Neural cell (in vitro differentiated cells): Measurements from ENCODE around the gene SYCP2. TPM values are rescaled to one million over a fixed set of nuclear protein-coding genes. Genes with fewer than 3 reads are reported as not detected.
A peak's percentile ranks its signal among the peaks of the same experiment; 100 is the strongest.

Source experiments
- H2AFZ ChIP-seq: fragments of 200-600, 300-800 bp; sonication (generic), shearing (Covaris generic); 2 replicates; pipeline ENCODE4 v1.6.0; 2014; ENCODE audit warnings: low read depth, mild to moderate bottlenecking, antibody characterized with exemption, low read length, moderate library complexity
- H3F3A ChIP-seq: fragments of 200-600 bp; shearing (Covaris generic); 2 replicates; pipeline ENCODE4 v1.6.1; 2016; ENCODE audit warnings: mild to moderate bottlenecking, moderate library complexity, mixed read lengths, antibody characterized with exemption, low read length; ENCODE audit not compliant: insufficient read depth, poor library complexity, severe bottlenecking
- H3K27ac ChIP-seq: fragments of 200-600, 300-800 bp; sonication (generic), shearing (Covaris generic); 2 replicates; pipeline ENCODE4 v1.5.1; 2014; ENCODE audit warnings: mild to moderate bottlenecking, low read length, moderate library complexity
- H3K27me3 ChIP-seq: fragments of 300-800, 200-600 bp; sonication (generic), shearing (Covaris generic); 2 replicates; pipeline ENCODE4 v1.6.0; 2014; ENCODE audit warnings: mild to moderate bottlenecking, low read depth, low read length, moderate library complexity; ENCODE audit not compliant: insufficient read depth
- H3K36me3 ChIP-seq: fragments of 300-800, 200-600 bp; sonication (generic), shearing (Covaris generic); 2 replicates; pipeline ENCODE4 v1.5.1; 2014; ENCODE audit warnings: mild to moderate bottlenecking, antibody characterized with exemption, low read length, moderate library complexity; ENCODE audit not compliant: insufficient read depth
- H3K4me2 ChIP-seq: fragments of 300-800, 200-600 bp; sonication (generic), shearing (Covaris generic); 2 replicates; pipeline ENCODE4 v1.6.0; 2014; ENCODE audit warnings: mild to moderate bottlenecking, low read length
- H3K4me3 ChIP-seq: fragments of 300-800, 200-600 bp; sonication (generic), shearing (Covaris generic); 2 replicates; pipeline ENCODE4 v1.5.1; 2014; ENCODE audit warnings: mild to moderate bottlenecking, low read length, moderate library complexity
- H3K79me2 ChIP-seq: fragments of 200-600 bp; shearing (Covaris generic); replicated peaks from 2 replicates; pipeline ENCODE4 v1.6.0; 2014; ENCODE audit warnings: mild to moderate bottlenecking, low read length, moderate library complexity; ENCODE audit not compliant: insufficient read depth
- H3K9ac ChIP-seq: fragments of 300-800, 200-600 bp; sonication (generic), shearing (Covaris generic); 2 replicates; pipeline ENCODE4 v1.6.1; 2016; ENCODE audit warnings: mild to moderate bottlenecking, low read length, mixed read lengths
- H3K9me2 ChIP-seq: fragments of 200-600 bp; shearing (Covaris generic); 2 replicates; pipeline ENCODE4 v1.6.1; 2016; ENCODE audit warnings: mild to moderate bottlenecking, low read length, mixed read lengths; ENCODE audit not compliant: insufficient read depth
- H3K9me3 ChIP-seq: fragments of 200-600, 300-800 bp; sonication (generic), shearing (Covaris generic); 2 replicates; pipeline ENCODE4 v1.6.1; 2016; ENCODE audit warnings: mild to moderate bottlenecking, mixed run types, low read length, moderate library complexity, mixed read lengths
- H4K20me1 ChIP-seq: fragments of 200-600 bp; shearing (Covaris generic); 2 replicates; pipeline ENCODE4 v1.6.1; 2016; ENCODE audit warnings: mild to moderate bottlenecking, mixed run types; ENCODE audit not compliant: insufficient read depth
- CTCF ChIP-seq: fragments of 450-650 bp; IDR thresholded peaks from 2 replicates; pipeline ENCODE4 v1.5.1; 2014; ENCODE audit warnings: antibody characterized with exemption, mild to moderate bottlenecking, moderate library complexity; ENCODE audit not compliant: poor library complexity, severe bottlenecking
- EP300 ChIP-seq: fragments of 450-650 bp; conservative IDR thresholded peaks from 2 replicates; pipeline ENCODE4 v1.6.1; 2014; ENCODE audit warnings: antibody characterized with exemption, mild to moderate bottlenecking, moderate library complexity; ENCODE audit not compliant: poor library complexity, severe bottlenecking
- EZH2 ChIP-seq: fragments of 200-600, 300-800 bp; shearing (Covaris generic), sonication (generic); IDR thresholded peaks from 2 replicates; pipeline ENCODE4 v1.6.1; 2014; ENCODE audit warnings: antibody characterized with exemption, low read length, borderline replicate concordance, mild to moderate bottlenecking; ENCODE audit not compliant: insufficient read depth, poor library complexity, severe bottlenecking
- MXI1 ChIP-seq: fragments of 450-650 bp; conservative IDR thresholded peaks from 2 replicates; pipeline ENCODE4 v1.6.1; 2014; ENCODE audit warnings: antibody characterized with exemption, mild to moderate bottlenecking; ENCODE audit not compliant: poor library complexity, severe bottlenecking
- POLR2AphosphoS5 ChIP-seq: IDR thresholded peaks from 2 replicates; pipeline ENCODE4 v1.6.1; 2012
- RAD21 ChIP-seq: fragments of 450-650 bp; conservative IDR thresholded peaks from 2 replicates; pipeline ENCODE4 v1.6.1; 2014; ENCODE audit warnings: antibody characterized with exemption, mild to moderate bottlenecking, moderate library complexity
- REST ChIP-seq: IDR thresholded peaks from 2 replicates; pipeline ENCODE4 v1.6.1; 2012; ENCODE audit warnings: borderline replicate concordance
- SMC3 ChIP-seq: fragments of 450-650 bp; conservative IDR thresholded peaks from 2 replicates; pipeline ENCODE4 v1.6.1; 2014; ENCODE audit warnings: antibody characterized with exemption, mild to moderate bottlenecking, moderate library complexity; ENCODE audit not compliant: poor library complexity
- TAF1 ChIP-seq: IDR thresholded peaks from 2 replicates; pipeline ENCODE4 v1.6.1; 2012; ENCODE audit warnings: low read depth
- polyA plus RNA-seq: library from polyadenylated mRNA; depleted of rRNA; stranded (reverse); fragments of >200 nt; gene quantifications from 2 replicates; pipeline ENCODE4 v1.2.3, GENCODE V29; 2014

Gene SYCP2
- polyA plus RNA-seq, 1 donor from 2014 or later = 1.4 TPM

- Histone ChIP-seq H3K4me3 (peak overlapping the region; percentile 79), H3K9me2 (no peaks in the 10 kb centered on the region), H3F3A (peaks cover 7% of the 10 kb centered on the region), H3K36me3 (no peaks in the 10 kb centered on the region), H4K20me1 (no peaks in the 10 kb centered on the region), H3K27ac (peak overlapping the region; percentile 90), H3K9ac (peak overlapping the region; percentile 81), H3K4me2 (peak overlapping the region; percentile 98), H2AFZ (peak overlapping the region; percentile 70), H3K9me3 (no peaks in the 10 kb centered on the region), H3K79me2 (no peaks in the 10 kb centered on the region), H3K27me3 (no peaks in the 10 kb centered on the region)
- TF ChIP-seq REST = peak; percentile 3
- TF ChIP-seq TAF1 = no peak
These were observed 7.5 kb upstream of the SYCP2 start for GRCh38 chr20:59940956-59941294.

- peak; percentile 69 for TF ChIP-seq EP300
- TF ChIP-seq POLR2AphosphoS5 = peak; percentile 82
- peak; percentile 1 for TF ChIP-seq REST
- peak; percentile 53 for TF ChIP-seq CTCF
- no peak for TF ChIP-seq EZH2
- TF ChIP-seq SMC3 = peak; percentile 52
- peak; percentile 36 for TF ChIP-seq RAD21
- peak; percentile 78 for TF ChIP-seq MXI1
- TF ChIP-seq TAF1 = peak; percentile 63
- Histone ChIP-seq H3K79me2 (no peaks in the 10 kb centered on the region), H3F3A (peaks cover 7% of the 10 kb centered on the region), H3K9me3 (no peaks in the 10 kb centered on the region), H4K20me1 (no peaks in the 10 kb centered on the region), H3K4me3 (peak within 1 kb of the TSS; percentile 79), H2AFZ (peak within 1 kb of the TSS; percentile 70), H3K27me3 (no peaks in the 10 kb centered on the region), H3K9ac (peak within 1 kb of the TSS; percentile 81), H3K27ac (peak within 1 kb of the TSS; percentile 90), H3K36me3 (no peaks in the 10 kb centered on the region), H3K4me2 (peak within 1 kb of the TSS; percentile 98), H3K9me2 (no peaks in the 10 kb centered on the region)
These were observed 6.9 kb upstream of the SYCP2 start, which contains the start of the genes FAM217B and PPP1R3D for GRCh38 chr20:59940129-59940955. FAM217B (plus strand) TSS chr20:59940389; CDS start chr20:59943944, 3,555 bp downstream. PPP1R3D (minus strand) TSS chr20:59940305; CDS start chr20:59939931, 374 bp downstream.
